ENCODE data around the gene RBPJL. TPM values are rescaled to one million over a fixed set of nuclear protein-coding genes. Genes with fewer than 3 reads are reported as not detected.

RBPJL gene
- not detected in 2 replicates for total RNA-seq

GRCh38 chr20:45306431-45306982 lies at the start of gene RBPJL:
Gene RBPJL (plus strand): TSS chr20:45306840. CDS start chr20:45306923, 83 bp downstream.

GRCh38 chr20:45308117-45308778 lies 1.6 kb downstream of the RBPJL start, which contains the start of gene MATN4:
Gene MATN4 (minus strand): TSS chr20:45308299. CDS start chr20:45305582, 2,717 bp downstream.

GRCh38 chr20:45347936-45348778 lies 41.5 kb downstream of the RBPJL start, which contains the start of gene SDC4:
Gene SDC4 (minus strand): TSS chr20:45348424. CDS start chr20:45348384, 40 bp downstream.

GRCh38 chr20:45362804-45363610 lies 56.4 kb downstream of the RBPJL start, which contains the start of gene SYS1:
Gene SYS1 (plus strand): TSS chr20:45363156. CDS start chr20:45363532, 376 bp downstream.

Other genes with a start within 250 kb of the RBPJL start
- gene KCNS1, start 205.7 kb upstream of the RBPJL start, total RNA-seq: 0.16 and 0.38 TPM in 2 replicates
- gene WFDC5, start 191.7 kb upstream of the RBPJL start, total RNA-seq: not detected in 2 replicates
- not detected in 2 replicates for gene WFDC12, start 182.4 kb upstream of the RBPJL start, total RNA-seq
- gene PI3, start 131.9 kb upstream of the RBPJL start, total RNA-seq: not detected in 2 replicates
- not detected in 2 replicates for gene SEMG1, start 99.8 kb upstream of the RBPJL start, total RNA-seq
- not detected in 2 replicates for gene SEMG2, start 85.5 kb upstream of the RBPJL start, total RNA-seq
- gene SLPI, start 52.3 kb upstream of the RBPJL start, total RNA-seq: 2.6 TPM in 1 of 2 replicates, not detected in the other
- 0.06 TPM in 1 of 2 replicates, not detected in the other for gene MATN4, start 1.5 kb downstream of the RBPJL start, total RNA-seq
- 12.6 and 88.2 TPM in 2 replicates for gene SDC4, start 41.6 kb downstream of the RBPJL start, total RNA-seq
- gene SYS1, start 56.3 kb downstream of the RBPJL start, total RNA-seq: 9.9 and 24.1 TPM in 2 replicates
- not detected in 2 replicates for gene TP53TG5, start 71.5 kb downstream of the RBPJL start, total RNA-seq
- gene DBNDD2, start 101.4 kb downstream of the RBPJL start, total RNA-seq: 1.5 and 6.1 TPM in 2 replicates
- gene PIGT, start 109.3 kb downstream of the RBPJL start, total RNA-seq: 13.0 and 30.6 TPM in 2 replicates
- not detected in 2 replicates for gene WFDC2, start 162.9 kb downstream of the RBPJL start, total RNA-seq
- not detected in 2 replicates for gene SPINT3, start 208.8 kb downstream of the RBPJL start, total RNA-seq
- not detected in 2 replicates for gene WFDC6, start 232.6 kb downstream of the RBPJL start, total RNA-seq
- not detected in 2 replicates for gene EPPIN, start 240.6 kb downstream of the RBPJL start, total RNA-seq